HG03175 (cell line): ENCODE data around the gene LYZL6.
A peak's percentile ranks its signal among the peaks of the same experiment; 100 is the strongest.
"Not testable (repeated sequence)": the region's sequence is repeated elsewhere in the genome, so short reads cannot be mapped to it uniquely, and the experiment has no call there.

Experiments used
- ATAC-seq: cut with Tn5 transposase; IDR thresholded peaks from one replicate; pipeline ENCODE4 v1.9.1; 2021; ENCODE audit warnings: mild to moderate bottlenecking, moderate library complexity; ENCODE audit not compliant: unreplicated experiment

The LYZL6 gene

GRCh38 chr17:35909408-35909807, 34.1 kb downstream of the LYZL6 start:
- no peak for ATAC-seq

GRCh38 chr17:35907691-35908090, 35.8 kb downstream of the LYZL6 start:
- no peak for ATAC-seq

- no peak for ATAC-seq
These were observed 36.4 kb downstream of the LYZL6 start for GRCh38 chr17:35906926-35907637.

GRCh38 chr17:35906191-35906925, 37.2 kb downstream of the LYZL6 start:
- ATAC-seq, result no peak

- no peak for ATAC-seq
These were observed 40.1 kb downstream of the LYZL6 start for GRCh38 chr17:35903451-35903850.

GRCh38 chr17:35901631-35902175, 41.8 kb downstream of the LYZL6 start:
- ATAC-seq, result no peak

- ATAC-seq, result no peak
These were observed 42.6 kb downstream of the LYZL6 start for GRCh38 chr17:35900708-35901480.

GRCh38 chr17:35900280-35900679, 43.2 kb downstream of the LYZL6 start:
- no peak for ATAC-seq

GRCh38 chr17:35898283-35899070, 45.0 kb downstream of the LYZL6 start:
- ATAC-seq, result no peak

GRCh38 chr17:35897772-35898171, 45.7 kb downstream of the LYZL6 start:
- not testable (repeated sequence) for ATAC-seq

- no peak for ATAC-seq
These were observed 47.6 kb downstream of the LYZL6 start for GRCh38 chr17:35895636-35896587.

- ATAC-seq, result no peak
These were observed 49.3 kb downstream of the LYZL6 start for GRCh38 chr17:35894206-35894605.

GRCh38 chr17:35893751-35894150, 49.8 kb downstream of the LYZL6 start:
- no peak for ATAC-seq

GRCh38 chr17:35892091-35893035, 51.1 kb downstream of the LYZL6 start:
- ATAC-seq, result no peak

- ATAC-seq, result no peak
These were observed 52.2 kb downstream of the LYZL6 start for GRCh38 chr17:35891269-35891668.

GRCh38 chr17:35890774-35891155, 52.7 kb downstream of the LYZL6 start:
- peak; percentile 79 for ATAC-seq

- no peak for ATAC-seq
These were observed 53.4 kb downstream of the LYZL6 start for GRCh38 chr17:35889818-35890773.
